Neutrophil (primary cell): ENCODE data around the gene FBXW7.

Experiments
- H3K27ac ChIP-seq: fragments of 200-600 bp; sonication (generic); 2 replicates; pipeline ENCODE4 v1.5.1; 2016; ENCODE audit warnings: mild to moderate bottlenecking, moderate library complexity
- H3K27me3 ChIP-seq: fragments of 200-600 bp; sonication (generic); 2 replicates; pipeline ENCODE4 v1.6.0; 2016; ENCODE audit warnings: mild to moderate bottlenecking
- H3K36me3 ChIP-seq: fragments of 200-600 bp; sonication (generic); 2 replicates; pipeline ENCODE4 v1.5.1; 2017
- H3K4me1 ChIP-seq, 2 experiments: fragments of 200-600 bp in 1 of 2; sonication (generic) in 1 of 2; 1 replicate in 1 of 2; 2 replicates in 1 of 2; pipeline versions ENCODE4 v1.5.1 to v1.6.1; 2013 to 2016; ENCODE audit warnings: low read depth in 1 of 2, low read length in 1 of 2, mild to moderate bottlenecking in 1 of 2, moderate library complexity in 1 of 2; ENCODE audit not compliant: control insufficient read depth in 1 of 2, insufficient read depth in 1 of 2
- H3K4me3 ChIP-seq, 2 experiments: fragments of 200-600 bp in 1 of 2; sonication (generic) in 1 of 2; 1 replicate in 1 of 2; 2 replicates in 1 of 2; pipeline ENCODE4 v1.5.1; 2013 to 2016; ENCODE audit warnings: low read depth in 1 of 2, low read length in 1 of 2, mild to moderate bottlenecking in 1 of 2, moderate library complexity in 1 of 2
- H3K9me3 ChIP-seq: fragments of 200-600 bp; sonication (generic); 2 replicates; pipeline ENCODE4 v1.5.1; 2016
- CTCF ChIP-seq: fragments of 200-600 bp; sonication (generic); IDR thresholded peaks from 2 replicates; pipeline ENCODE4 v1.5.1; 2016; ENCODE audit warnings: antibody characterized with exemption

The FBXW7 gene

GRCh38 chr4:152278172-152278504, 257.8 kb downstream of the FBXW7 start:
- no peak overlapping the region for H3K4me3 ChIP-seq
- H3K27ac ChIP-seq, result no peak overlapping the region
- H3K9me3 ChIP-seq, result no peaks in the 10 kb centered on the region
- TF ChIP-seq CTCF, result no peak
- no peaks in the 10 kb centered on the region for H3K27me3 ChIP-seq
- no peaks in the 10 kb centered on the region for H3K4me1 ChIP-seq
- no peaks in the 10 kb centered on the region for H3K36me3 ChIP-seq

GRCh38 chr4:152277333-152277732, 258.6 kb downstream of the FBXW7 start:
- Histone ChIP-seq H3K27me3 (no peaks in the 10 kb centered on the region), H3K9me3 (no peaks in the 10 kb centered on the region), H3K36me3 (no peaks in the 10 kb centered on the region), H3K4me3 (no peak overlapping the region), H3K4me1 (no peaks in the 10 kb centered on the region), H3K27ac (no peak overlapping the region)
- TF ChIP-seq CTCF, result no peak

GRCh38 chr4:152273343-152273742, 262.5 kb downstream of the FBXW7 start:
- Histone ChIP-seq H3K36me3 (no peaks in the 10 kb centered on the region), H3K4me3 (no peak overlapping the region), H3K27ac (no peak overlapping the region), H3K4me1 (no peaks in the 10 kb centered on the region), H3K27me3 (no peaks in the 10 kb centered on the region), H3K9me3 (no peaks in the 10 kb centered on the region)
- no peak for TF ChIP-seq CTCF
